Nephron progenitor cell (in vitro differentiated cells): ENCODE data around the gene FAM174A.

Experiments
- DNase-seq: peaks from one replicate; pipeline ENCODE4 v3.0.0; 2021
- H3K27ac Mint-ChIP-seq: 2 replicates; pipeline ENCODE4 v1.8.0; 2021; ENCODE audit warnings: mild to moderate bottlenecking, moderate library complexity, mixed read lengths
- H3K27me3 Mint-ChIP-seq: 2 replicates; pipeline ENCODE4 v1.8.0; 2021; ENCODE audit warnings: mild to moderate bottlenecking, low read depth, mixed read lengths; ENCODE audit not compliant: poor library complexity
- H3K36me3 Mint-ChIP-seq: 2 replicates; pipeline ENCODE4 v1.8.0; 2021; ENCODE audit warnings: low read depth, mixed read lengths
- H3K4me1 Mint-ChIP-seq: 2 replicates; pipeline ENCODE4 v1.8.0; 2021; ENCODE audit warnings: mixed read lengths
- H3K4me3 Mint-ChIP-seq: 2 replicates; pipeline ENCODE4 v1.8.0; 2021; ENCODE audit warnings: mild to moderate bottlenecking, moderate library complexity, mixed read lengths
- H3K9me3 Mint-ChIP-seq: 2 replicates; pipeline ENCODE4 v1.8.0; 2021; ENCODE audit warnings: mild to moderate bottlenecking, moderate library complexity, mixed read lengths
- CTCF ChIP-seq: fragments of 200-600 bp; sonication (generic); IDR thresholded peaks from 2 replicates; pipeline ENCODE4 v1.5.0; 2021; ENCODE audit warnings: antibody characterized with exemption

The FAM174A gene

DNA sequence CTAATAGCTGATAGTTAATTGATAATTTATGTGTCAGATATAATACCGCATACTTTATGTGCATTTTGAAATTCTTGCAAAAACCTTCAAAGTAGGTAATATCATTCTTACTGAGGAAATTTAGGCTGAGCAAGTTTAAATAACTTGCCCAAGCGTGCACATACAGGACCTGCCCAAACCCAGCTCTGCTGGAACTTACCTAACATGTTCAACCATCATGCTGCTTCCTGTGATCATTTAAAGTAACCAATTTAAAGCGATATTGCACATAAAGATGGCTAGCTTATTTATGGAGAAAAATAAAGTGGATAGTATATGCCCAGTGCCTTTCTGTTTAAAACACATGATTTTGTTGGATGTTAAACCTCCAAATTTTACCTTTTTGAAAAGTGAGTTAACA lies 4.3 kb downstream of the FAM174A start:
- no peak for DNase-seq
- H3K4me1 Mint-ChIP-seq, result peaks cover 26% of the 10 kb centered on the region
- TF ChIP-seq CTCF, result no peak
- no peak overlapping the region for H3K27ac Mint-ChIP-seq
- H3K36me3 Mint-ChIP-seq, result peaks cover 4% of the 10 kb centered on the region
- H3K27me3 Mint-ChIP-seq, result no peaks in the 10 kb centered on the region
- H3K4me3 Mint-ChIP-seq, result no peak overlapping the region
- H3K9me3 Mint-ChIP-seq, result peaks cover 5% of the 10 kb centered on the region

GRCh38 chr5:100542086-100542485 lies 6.9 kb downstream of the FAM174A start:
- Mint-ChIP-seq H3K27me3 (no peaks in the 10 kb centered on the region), H3K36me3 (no peaks in the 10 kb centered on the region), H3K4me1 (peaks cover 6% of the 10 kb centered on the region), H3K27ac (no peak overlapping the region), H3K9me3 (no peaks in the 10 kb centered on the region), H3K4me3 (no peak overlapping the region)
- TF ChIP-seq CTCF, result no peak
- DNase-seq, result no peak

DNA sequence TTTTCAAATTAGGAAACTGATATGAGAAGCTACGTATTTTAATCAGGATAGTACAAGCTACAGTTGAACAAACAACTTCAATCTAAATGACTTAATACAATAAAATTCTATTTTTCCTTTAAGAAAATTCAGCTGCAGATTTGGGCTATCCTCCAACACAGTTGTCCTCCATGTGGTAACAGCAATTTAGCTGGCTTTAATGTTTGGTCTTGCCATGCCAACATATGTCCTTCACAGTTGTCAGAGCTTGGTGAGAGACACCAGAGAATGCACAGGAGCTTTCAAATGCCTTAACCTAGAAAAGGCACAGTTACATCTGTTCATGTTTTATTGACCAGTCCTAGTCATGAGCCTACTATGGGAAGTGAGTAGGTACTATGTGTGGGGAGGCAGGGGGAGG lies 10.8 kb downstream of the FAM174A start:
- no peak for TF ChIP-seq CTCF
- Mint-ChIP-seq H3K36me3 (no peaks in the 10 kb centered on the region), H3K27ac (no peak overlapping the region), H3K4me1 (no peaks in the 10 kb centered on the region), H3K27me3 (no peaks in the 10 kb centered on the region), H3K4me3 (no peak overlapping the region), H3K9me3 (no peaks in the 10 kb centered on the region)
- DNase-seq, result no peak

DNA sequence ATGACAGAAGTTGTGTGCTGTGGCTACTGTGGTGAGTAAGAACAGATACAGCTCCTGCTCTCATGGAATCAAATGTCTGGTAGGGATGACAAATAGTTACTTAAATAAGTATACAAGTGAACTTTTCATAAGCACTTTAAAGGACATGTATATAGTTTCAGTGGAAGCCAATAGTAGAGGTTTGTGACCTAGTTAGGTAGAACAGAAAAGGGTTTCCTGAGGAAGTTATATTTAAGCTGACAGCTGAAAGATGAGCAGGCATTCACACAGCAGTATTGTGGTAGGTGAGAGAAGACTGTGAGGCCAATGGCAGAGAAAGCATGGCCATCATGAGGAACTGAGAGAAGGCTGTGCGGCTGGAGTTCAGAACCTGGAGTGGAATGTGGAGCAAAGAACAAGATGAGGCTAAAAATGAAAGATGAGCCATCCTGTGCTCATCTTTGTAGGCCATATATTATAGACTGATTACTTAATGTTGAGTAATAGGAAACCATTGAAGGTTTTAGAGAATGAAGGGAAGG lies 15.4 kb downstream of the FAM174A start:
- peaks cover 7% of the 10 kb centered on the region for H3K36me3 Mint-ChIP-seq
- no peaks in the 10 kb centered on the region for H3K4me1 Mint-ChIP-seq
- no peak for TF ChIP-seq CTCF
- H3K4me3 Mint-ChIP-seq, result no peak overlapping the region
- no peaks in the 10 kb centered on the region for H3K27me3 Mint-ChIP-seq
- peaks cover 6% of the 10 kb centered on the region for H3K9me3 Mint-ChIP-seq
- no peak for DNase-seq
- H3K27ac Mint-ChIP-seq, result peak overlapping the region; percentile 19

DNA sequence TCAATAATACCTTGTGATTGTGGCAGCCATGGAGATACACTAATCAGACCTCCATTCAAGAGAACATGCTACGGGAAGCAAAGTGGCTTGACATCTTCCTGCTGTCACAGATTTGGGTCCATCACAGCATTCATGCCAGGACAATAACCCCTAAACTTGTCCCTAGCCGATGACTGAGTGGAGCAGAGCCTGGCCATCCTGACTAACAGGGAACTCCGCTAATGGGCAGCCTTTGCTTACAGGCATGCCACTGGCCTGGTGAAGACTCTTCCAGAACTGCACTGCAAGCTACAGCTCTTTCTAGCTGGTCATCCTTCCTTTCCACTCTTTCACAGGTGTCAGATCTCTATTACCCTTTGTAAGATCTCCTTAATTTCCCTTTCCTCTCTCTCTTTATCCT lies 16.0 kb downstream of the FAM174A start:
- TF ChIP-seq CTCF, result no peak
- Mint-ChIP-seq H3K36me3 (peaks cover 10% of the 10 kb centered on the region), H3K27ac (no peak overlapping the region), H3K9me3 (peaks cover 11% of the 10 kb centered on the region), H3K4me1 (no peaks in the 10 kb centered on the region), H3K27me3 (no peaks in the 10 kb centered on the region), H3K4me3 (no peak overlapping the region)
- DNase-seq, result no peak

DNA sequence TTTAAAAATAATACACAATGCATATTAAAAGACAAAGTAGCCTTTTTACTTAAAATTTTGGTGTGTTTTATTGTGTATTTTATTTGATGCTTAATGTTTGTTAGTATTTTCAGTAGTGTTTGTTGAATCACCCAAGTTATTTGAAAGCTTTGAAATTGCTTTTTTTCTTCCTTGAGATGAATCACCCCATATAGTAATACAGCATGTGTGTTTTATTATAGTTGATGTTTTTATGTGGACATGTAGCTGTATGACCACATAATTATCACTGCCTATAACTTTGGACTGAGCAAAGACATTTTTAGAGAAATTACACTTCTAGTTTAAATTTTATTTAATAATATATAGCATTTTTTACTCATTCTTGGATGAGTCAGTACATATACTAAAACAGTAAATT lies 18.0 kb downstream of the FAM174A start:
- Mint-ChIP-seq H3K4me3 (no peak overlapping the region), H3K9me3 (peaks cover 29% of the 10 kb centered on the region), H3K4me1 (no peaks in the 10 kb centered on the region), H3K36me3 (peaks cover 21% of the 10 kb centered on the region), H3K27me3 (no peaks in the 10 kb centered on the region), H3K27ac (no peak overlapping the region)
- TF ChIP-seq CTCF, result no peak
- no peak for DNase-seq
